Subcutaneous abdominal adipose tissue (tissue), 5 donors: ENCODE data around the gene SESTD1.

ENCODE experiments used
- H3K27ac ChIP-seq: one replicate; pipeline ENCODE4 v1.7.0; 2013; ENCODE audit warnings: low read depth, mild to moderate bottlenecking, inconsistent platforms, low read length, moderate library complexity
- H3K27me3 ChIP-seq, 5 donors: one replicate each; pipeline ENCODE4 v1.7.0; 2013; ENCODE audit warnings: low read length in 5 of 5, inconsistent platforms in 1 of 5; ENCODE audit not compliant: control insufficient read depth in 5 of 5, insufficient read depth in 4 of 5
- H3K36me3 ChIP-seq, 5 donors: one replicate each; pipeline ENCODE4 v1.7.0; 2013; ENCODE audit warnings: low read length in 5 of 5; ENCODE audit not compliant: control insufficient read depth in 5 of 5, insufficient read depth in 5 of 5
- H3K4me1 ChIP-seq, 5 donors: one replicate each; pipeline ENCODE4 v1.7.0; 2013; ENCODE audit warnings: low read length in 5 of 5, mild to moderate bottlenecking in 3 of 5, moderate library complexity in 1 of 5; ENCODE audit not compliant: control insufficient read depth in 5 of 5, insufficient read depth in 5 of 5
- H3K4me3 ChIP-seq, 5 donors: one replicate each; pipeline ENCODE4 v1.7.0; 2013; ENCODE audit warnings: low read length in 5 of 5, low read depth in 1 of 5
- H3K9ac ChIP-seq, 5 donors: one replicate each; pipeline ENCODE4 v1.7.0; 2013; ENCODE audit warnings: low read length in 5 of 5, mild to moderate bottlenecking in 4 of 5, moderate library complexity in 3 of 5
- H3K9me3 ChIP-seq, 5 donors: one replicate each; pipeline ENCODE4 v1.7.0; 2013; ENCODE audit warnings: low read length in 5 of 5; ENCODE audit not compliant: control insufficient read depth in 5 of 5
- donor health status: healthy.
- donor health status: healthy.
- donor health status: healthy.
- donor health status: healthy.
- donor health status: healthy.

Gene SESTD1

DNA sequence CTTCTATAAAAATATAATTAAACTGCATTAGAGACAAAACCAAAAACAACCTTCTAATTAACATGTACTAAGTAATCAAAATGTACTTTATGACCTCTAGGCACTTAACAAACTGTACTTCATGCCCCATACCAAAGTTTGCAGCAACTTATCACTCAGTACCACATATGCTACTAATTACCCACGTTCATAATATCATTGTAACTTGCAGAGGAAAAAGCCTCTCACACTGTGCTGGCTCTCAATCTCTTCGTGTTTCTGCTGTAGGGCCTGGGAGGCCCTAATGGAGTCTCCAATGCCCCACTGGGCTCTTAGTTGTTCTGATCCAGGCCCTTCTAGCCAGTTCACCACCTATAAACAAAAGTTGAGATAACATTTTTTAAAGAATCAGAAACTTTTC is 132.6 kb downstream of the SESTD1 start:
- H3K4me1 ChIP-seq: no peaks in the 10 kb centered on the region
- H3K4me3 ChIP-seq: no peak overlapping the region
- H3K9me3 ChIP-seq: no peaks in the 10 kb centered on the region
- peaks cover 8 to 31% (median 12%) of the 10 kb centered on the region in 5 donors for H3K36me3 ChIP-seq
- H3K27me3 ChIP-seq: no peaks in the 10 kb centered on the region
- H3K27ac ChIP-seq: no peak overlapping the region
- no peak overlapping the region for H3K9ac ChIP-seq

- Histone ChIP-seq H3K9ac (no peak overlapping the region), H3K27me3 (no peaks in the 10 kb centered on the region), H3K4me1 (peaks cover 0 to 9% (median 7%) of the 10 kb centered on the region in 5 donors), H3K4me3 (no peak overlapping the region), H3K27ac (no peak overlapping the region), H3K9me3 (no peaks in the 10 kb centered on the region), H3K36me3 (peaks cover 8 to 25% (median 10%) of the 10 kb centered on the region in 5 donors)
Measured at GRCh38 chr2:179130560-179130959, 134.1 kb downstream of the SESTD1 start.

- no peaks in the 10 kb centered on the region for H3K27me3 ChIP-seq
- H3K9me3 ChIP-seq: no peaks in the 10 kb centered on the region
- no peak overlapping the region for H3K9ac ChIP-seq
- H3K4me3 ChIP-seq: no peak overlapping the region
- H3K36me3 ChIP-seq: peaks cover 8 to 25% (median 13%) of the 10 kb centered on the region in 5 donors
- no peak overlapping the region for H3K27ac ChIP-seq
- peaks cover 0 to 10% (median 8%) of the 10 kb centered on the region in 5 donors for H3K4me1 ChIP-seq
Measured at GRCh38 chr2:179129574-179130238, 134.9 kb downstream of the SESTD1 start.

DNA sequence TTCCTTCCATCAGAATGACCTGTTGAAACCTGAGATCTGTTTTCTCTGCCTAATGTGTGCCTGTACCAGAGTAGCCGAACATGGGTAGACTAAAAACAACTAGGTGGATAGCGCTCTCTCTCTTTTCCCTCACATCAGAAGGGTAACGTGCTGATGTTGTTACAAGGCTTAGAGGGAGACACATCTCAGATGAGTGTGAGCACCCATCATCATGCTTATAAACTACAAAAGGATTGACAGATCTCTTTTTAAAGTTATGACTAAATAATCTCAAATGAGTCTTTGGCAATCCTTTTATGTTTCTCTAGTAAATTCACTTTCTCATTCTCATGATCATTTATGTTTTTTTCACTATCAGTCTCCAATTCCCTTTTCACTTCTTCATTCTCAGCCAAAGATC is 139.2 kb downstream of the SESTD1 start:
- no peak overlapping the region for H3K9ac ChIP-seq
- no peaks in the 10 kb centered on the region for H3K27me3 ChIP-seq
- no peaks in the 10 kb centered on the region for H3K9me3 ChIP-seq
- peaks cover 2 to 15% (median 13%) of the 10 kb centered on the region in 5 donors for H3K4me1 ChIP-seq
- no peak overlapping the region for H3K27ac ChIP-seq
- H3K36me3 ChIP-seq: peaks cover 11 to 35% (median 25%) of the 10 kb centered on the region in 5 donors
- H3K4me3 ChIP-seq: no peak overlapping the region

- H3K27ac ChIP-seq: no peak overlapping the region
- H3K9me3 ChIP-seq: no peaks in the 10 kb centered on the region
- H3K9ac ChIP-seq: no peak overlapping the region
- H3K27me3 ChIP-seq: no peaks in the 10 kb centered on the region
- H3K4me1 ChIP-seq: peaks cover 2 to 15% (median 13%) of the 10 kb centered on the region in 5 donors
- peaks cover 21 to 38% (median 35%) of the 10 kb centered on the region in 5 donors for H3K36me3 ChIP-seq
- no peak overlapping the region for H3K4me3 ChIP-seq
Measured at GRCh38 chr2:179124282-179124681, 140.3 kb downstream of the SESTD1 start.

DNA sequence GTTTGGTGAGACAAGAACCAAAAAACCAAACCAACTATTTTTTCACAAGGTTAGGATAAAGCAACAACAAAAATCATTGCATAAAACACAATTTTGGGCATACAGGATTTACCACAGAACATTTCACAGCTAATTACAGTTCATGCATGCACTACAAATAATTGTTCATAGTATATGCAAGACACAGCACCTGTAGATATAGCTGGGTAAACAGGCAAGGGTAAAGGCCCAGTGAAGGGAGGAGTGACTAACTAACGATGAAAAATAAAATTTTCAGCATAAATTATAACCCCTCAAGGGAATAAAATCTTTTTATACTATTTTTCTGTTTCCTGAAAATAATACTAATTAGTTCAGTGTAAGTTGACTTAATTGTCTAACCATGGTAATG is 141.4 kb downstream of the SESTD1 start:
- H3K4me1 ChIP-seq: peaks cover 2 to 21% (median 13%) of the 10 kb centered on the region in 5 donors
- peaks cover 17 to 43% (median 37%) of the 10 kb centered on the region in 5 donors for H3K36me3 ChIP-seq
- no peak overlapping the region for H3K9ac ChIP-seq
- H3K27me3 ChIP-seq: no peaks in the 10 kb centered on the region
- H3K9me3 ChIP-seq: no peaks in the 10 kb centered on the region
- H3K27ac ChIP-seq: no peak overlapping the region
- H3K4me3 ChIP-seq: no peak overlapping the region

DNA sequence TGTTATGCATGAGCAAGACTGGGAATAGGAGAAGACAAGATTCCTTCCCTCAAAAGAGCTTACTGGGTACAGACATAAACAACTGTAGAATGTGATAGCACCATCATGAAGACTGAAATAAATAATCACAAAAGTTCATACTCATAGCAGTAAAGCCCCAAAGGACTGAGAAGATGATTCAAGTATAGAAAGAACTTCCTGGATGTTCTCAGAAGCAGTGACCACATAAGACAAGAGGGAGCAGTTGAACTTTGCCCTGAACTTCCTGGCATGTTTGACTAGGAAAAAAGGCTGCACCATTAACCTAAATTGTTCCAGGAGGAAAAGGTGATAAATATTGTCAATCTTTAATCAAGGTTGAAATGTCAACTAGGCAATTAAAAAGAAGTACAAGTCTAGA is 156.9 kb downstream of the SESTD1 start:
- H3K36me3 ChIP-seq: peaks cover 31 to 67% (median 52%) of the 10 kb centered on the region in 5 donors

DNA sequence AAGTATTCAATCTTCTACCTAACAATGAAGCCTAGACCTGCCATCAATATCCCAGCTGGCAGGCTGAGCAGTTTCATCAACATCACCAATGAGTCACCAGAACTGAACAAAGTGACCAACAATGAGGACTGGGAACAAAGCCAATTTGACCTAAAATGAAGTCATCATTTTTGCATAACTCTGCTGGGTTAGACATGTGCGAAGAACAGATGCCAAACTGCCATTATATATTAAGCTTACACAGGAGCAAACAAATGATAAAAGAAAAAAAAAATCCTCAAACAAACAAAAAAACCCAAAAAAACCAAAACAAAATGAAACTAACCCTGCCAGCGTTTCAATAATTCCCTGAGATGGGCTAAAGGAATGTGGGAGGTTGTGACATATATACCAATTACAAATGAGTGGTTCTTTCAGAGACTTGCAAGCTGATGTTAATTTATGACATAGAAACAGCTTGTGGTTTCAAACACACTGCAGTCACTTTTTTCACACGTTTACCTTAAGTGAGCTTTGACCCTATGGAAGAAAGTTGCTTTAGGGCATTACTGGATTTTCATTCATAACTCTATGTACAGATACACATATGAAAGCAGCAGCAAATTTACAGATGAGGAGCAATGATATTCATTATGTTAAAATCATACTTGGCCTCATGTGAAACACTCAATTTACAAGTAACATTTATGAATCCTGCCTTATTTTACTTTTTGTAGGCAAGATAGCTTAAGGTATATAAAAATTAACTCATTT is 157.8 kb downstream of the SESTD1 start:
- no peak overlapping the region for H3K9ac ChIP-seq
- H3K27ac ChIP-seq: peak overlapping the region; percentile 25
- no peak overlapping the region for H3K4me3 ChIP-seq
- peaks cover 22 to 62% (median 45%) of the 10 kb centered on the region in 5 donors for H3K36me3 ChIP-seq
- H3K4me1 ChIP-seq: peaks cover 0 to 24% (median 16%) of the 10 kb centered on the region in 5 donors
- no peaks in the 10 kb centered on the region for H3K27me3 ChIP-seq
- no peaks in the 10 kb centered on the region for H3K9me3 ChIP-seq

More for the DNA sequence above, 156.9 kb downstream of the SESTD1 start:
- H3K9ac ChIP-seq: no peak overlapping the region
- peaks cover 0 to 24% (median 16%) of the 10 kb centered on the region in 5 donors for H3K4me1 ChIP-seq
- H3K4me3 ChIP-seq: no peak overlapping the region
- peak overlapping the region; percentile 25 for H3K27ac ChIP-seq
- no peaks in the 10 kb centered on the region for H3K27me3 ChIP-seq
- H3K9me3 ChIP-seq: no peaks in the 10 kb centered on the region

- no peaks in the 10 kb centered on the region for H3K9me3 ChIP-seq
- H3K36me3 ChIP-seq: peaks cover 19 to 63% (median 43%) of the 10 kb centered on the region in 5 donors
- H3K27me3 ChIP-seq: no peaks in the 10 kb centered on the region
- no peak overlapping the region for H3K9ac ChIP-seq
- peak overlapping the region; percentile 25 for H3K27ac ChIP-seq
- no peak overlapping the region for H3K4me3 ChIP-seq
- H3K4me1 ChIP-seq: peaks cover 0 to 24% (median 16%) of the 10 kb centered on the region in 5 donors
Measured at GRCh38 chr2:179106342-179106675, 158.3 kb downstream of the SESTD1 start.

DNA sequence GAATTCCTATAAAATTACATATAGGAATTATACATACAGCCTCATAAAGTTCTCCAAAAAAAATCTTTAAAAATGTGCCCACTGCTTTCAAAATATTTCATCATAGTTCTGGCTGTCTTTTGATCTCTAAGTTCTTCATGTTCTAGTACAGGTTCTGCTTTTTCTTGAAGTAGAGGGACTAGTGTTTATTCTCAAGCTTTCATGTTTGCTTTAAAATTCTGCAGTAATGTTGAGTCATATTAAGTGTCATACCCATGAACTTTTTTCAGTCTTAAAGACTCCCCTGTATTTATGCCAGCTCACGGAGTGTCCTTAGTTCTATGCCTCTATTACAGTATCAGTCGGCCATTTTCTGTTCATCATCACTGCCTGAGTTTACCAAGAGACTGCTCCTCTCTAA is 159.9 kb downstream of the SESTD1 start:
- Histone ChIP-seq H3K36me3 (peaks cover 11 to 50% (median 31%) of the 10 kb centered on the region in 5 donors), H3K27ac (no peak overlapping the region), H3K9ac (no peak overlapping the region), H3K27me3 (no peaks in the 10 kb centered on the region), H3K4me1 (peaks cover 0 to 24% (median 16%) of the 10 kb centered on the region in 5 donors), H3K9me3 (no peaks in the 10 kb centered on the region), H3K4me3 (no peak overlapping the region)
